ENCODE results near the gene SPATA18.

- no peak for TF ChIP-seq ZNF175 (tag by site-specific recombination; IDR thresholded peaks at IDR 0.05)
- TF ChIP-seq ZSCAN30 (tag by site-specific recombination; IDR thresholded peaks at IDR 0.05), result no peak
- TF ChIP-seq ZNF645 (tag by site-specific recombination; IDR thresholded peaks at IDR 0.05), result no peak
- no peak for TF ChIP-seq ZNF571 (tag by site-specific recombination; IDR thresholded peaks at IDR 0.05)
- TF ChIP-seq ZBTB17 (tag by site-specific recombination; IDR thresholded peaks at IDR 0.05), result no peak
- TF ChIP-seq CTCF (tag by site-specific recombination; IDR thresholded peaks at IDR 0.05), result no peak
- TF ChIP-seq ZBTB26 (tag by site-specific recombination; optimal IDR thresholded peaks at IDR 0.05), result no peak
- no peak for TF ChIP-seq ZNF2 (tag by site-specific recombination; IDR thresholded peaks at IDR 0.05)
- no peak for TF ChIP-seq PATZ1 (tag by site-specific recombination; IDR thresholded peaks at IDR 0.05)
- no peak for TF ChIP-seq ZNF274 (IDR thresholded peaks at IDR 0.05; ENCODE audit: low read length)
- TF ChIP-seq ZNF274 (tag by site-specific recombination; IDR thresholded peaks at IDR 0.05; ENCODE audit: borderline replicate concordance), result no peak
Measured at GRCh38 chr4:52093466-52093865, 42.4 kb downstream of the SPATA18 start.

Measured in HEK293 (cell line).